ENCODE data around the gene HAO2.

DNA sequence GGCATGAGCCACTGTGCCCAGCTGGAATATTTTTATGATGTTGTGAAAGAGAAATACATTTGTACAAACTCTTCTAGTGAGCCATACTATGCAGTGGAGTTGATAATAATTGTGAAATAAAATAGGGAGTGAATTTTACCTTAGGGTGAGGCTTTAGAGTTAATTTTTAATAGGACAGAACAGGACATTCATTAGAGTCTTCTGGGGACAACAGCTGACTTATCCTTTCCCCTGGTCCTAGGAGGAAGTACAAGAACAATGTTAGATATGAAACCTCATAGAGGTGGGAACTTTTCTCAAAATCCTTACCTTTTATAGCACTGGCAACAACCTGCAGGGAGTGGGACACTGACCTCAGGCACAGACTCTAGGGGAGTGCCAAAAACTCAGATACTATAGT lies 21.9 kb downstream of the HAO2 start:
- TF ChIP-seq SUZ12 (IDR thresholded peaks at IDR 0.05; ENCODE audit: extremely low read depth, insufficient read depth, insufficient read length) (no peak), ZNF274 (IDR thresholded peaks at IDR 0.05; ENCODE audit: low read depth, low read length) (no peak), YY1 (IDR thresholded peaks at IDR 0.05; ENCODE audit: insufficient read depth, insufficient read length) (no peak)
